WTC11 (cell line): Measurements from ENCODE around the gene KNOP1. TPM values are rescaled to one million over a fixed set of nuclear protein-coding genes. Genes with fewer than 3 reads are reported as not detected.

Source experiments
- ATAC-seq: fragments of 200-7000 bp; cut with Tn5 transposase; 2 replicates; pipeline ENCODE4 v1.10.0; 2021; ENCODE audit warnings: mild to moderate bottlenecking, moderate library complexity
- CTCF ChIA-PET: fragments of 300-600 bp; sonication (Branson Sonifier 250); formaldehyde crosslinking; loops from one replicate; lab custom pipeline; 2021; ENCODE audit warnings: antibody characterized with exemption; lab: Charles Lee
- POLR2A ChIA-PET: fragments of 350-600 bp; sonication (Branson Sonifier 250); formaldehyde crosslinking; loops from one replicate; lab custom pipeline; 2021; ENCODE audit warnings: antibody characterized with exemption; lab: Charles Lee
- DNase-seq: peaks from one replicate; pipeline ENCODE4 v3.0.0; 2021; ENCODE audit warnings: low spot score
- H3K27ac Mint-ChIP-seq: 2 replicates; pipeline ENCODE4 v1.8.0; 2021; ENCODE audit warnings: mixed read lengths
- H3K27me3 Mint-ChIP-seq: 2 replicates; pipeline ENCODE4 v1.8.0; 2021; ENCODE audit warnings: low read depth, mild to moderate bottlenecking, moderate library complexity, mixed read lengths
- H3K36me3 Mint-ChIP-seq: 2 replicates; pipeline ENCODE4 v1.8.0; 2021; ENCODE audit warnings: mixed read lengths
- H3K4me1 Mint-ChIP-seq: 2 replicates; pipeline ENCODE4 v1.8.0; 2022; ENCODE audit warnings: mixed read lengths
- H3K4me3 Mint-ChIP-seq: 2 replicates; pipeline ENCODE4 v1.8.0; 2021; ENCODE audit warnings: mild to moderate bottlenecking, moderate library complexity, mixed read lengths
- H3K9me3 Mint-ChIP-seq: 2 replicates; pipeline ENCODE4 v1.8.0; 2021; ENCODE audit warnings: mixed read lengths
- CDX4 ChIP-seq: fragments of 250-450 bp; sonication (Bioruptor Pico); IDR thresholded peaks from 2 replicates; pipeline ENCODE4 v1.9.0; 2021; ENCODE audit warnings: moderate library complexity, mild to moderate bottlenecking, inconsistent platforms, borderline replicate concordance
- E2F4 ChIP-seq: sonication (generic); formaldehyde crosslinking; IDR thresholded peaks from 2 replicates; pipeline ENCODE4 v1.8.1; 2022; ENCODE audit warnings: low read depth, mild to moderate bottlenecking, moderate library complexity, missing genetic modification reagents, borderline replicate concordance
- IRF2 ChIP-seq: sonication (generic); formaldehyde crosslinking; IDR thresholded peaks from 2 replicates; pipeline ENCODE4 v1.8.0; 2022; ENCODE audit warnings: low read depth, missing genetic modification reagents, borderline replicate concordance
- NFE2L1 ChIP-seq: sonication (generic); formaldehyde crosslinking; IDR thresholded peaks from 2 replicates; pipeline ENCODE4 v1.8.1; 2023; ENCODE audit warnings: missing genetic modification reagents
- SOX15 ChIP-seq: fragments of 250-450 bp; sonication (Bioruptor Pico); IDR thresholded peaks from 2 replicates; pipeline ENCODE4 v1.9.0; 2021; ENCODE audit warnings: mild to moderate bottlenecking
- ZMAT4 ChIP-seq: fragments of 250-450 bp; sonication (Bioruptor Pico); IDR thresholded peaks from 2 replicates; pipeline ENCODE4 v1.9.0; 2021; ENCODE audit warnings: mild to moderate bottlenecking
- ZNF138 ChIP-seq: sonication (generic); formaldehyde crosslinking; conservative IDR thresholded peaks from 2 replicates; pipeline ENCODE4 v1.8.1; 2022; ENCODE audit warnings: mild to moderate bottlenecking, moderate library complexity, missing genetic modification reagents
- total RNA-seq: library from RNA; stranded (reverse); gene quantifications from 3 replicates; pipeline ENCODE4 v1.2.3, GENCODE V29; 2021
- TF ChIP-seq, protein P1 (sequence below): sonication (generic); formaldehyde crosslinking; conservative IDR thresholded peaks from 2 replicates; pipeline ENCODE4 v1.8.1; 2023; ENCODE audit warnings: mild to moderate bottlenecking, low read depth, missing genetic modification reagents, moderate library complexity
- TF ChIP-seq, protein P2 (sequence below): sonication (generic); formaldehyde crosslinking; IDR thresholded peaks from 2 replicates; pipeline ENCODE4 v1.8.1; 2022; ENCODE audit warnings: missing genetic modification reagents, borderline replicate concordance
- TF ChIP-seq, protein P3 (sequence below): sonication (generic); formaldehyde crosslinking; IDR thresholded peaks from 2 replicates; pipeline ENCODE4 v1.8.1; 2022; ENCODE audit warnings: mild to moderate bottlenecking, moderate library complexity, missing genetic modification reagents

The KNOP1 gene
- total RNA-seq, 1 experiment from 2014 or later: 102 TPM

DNA sequence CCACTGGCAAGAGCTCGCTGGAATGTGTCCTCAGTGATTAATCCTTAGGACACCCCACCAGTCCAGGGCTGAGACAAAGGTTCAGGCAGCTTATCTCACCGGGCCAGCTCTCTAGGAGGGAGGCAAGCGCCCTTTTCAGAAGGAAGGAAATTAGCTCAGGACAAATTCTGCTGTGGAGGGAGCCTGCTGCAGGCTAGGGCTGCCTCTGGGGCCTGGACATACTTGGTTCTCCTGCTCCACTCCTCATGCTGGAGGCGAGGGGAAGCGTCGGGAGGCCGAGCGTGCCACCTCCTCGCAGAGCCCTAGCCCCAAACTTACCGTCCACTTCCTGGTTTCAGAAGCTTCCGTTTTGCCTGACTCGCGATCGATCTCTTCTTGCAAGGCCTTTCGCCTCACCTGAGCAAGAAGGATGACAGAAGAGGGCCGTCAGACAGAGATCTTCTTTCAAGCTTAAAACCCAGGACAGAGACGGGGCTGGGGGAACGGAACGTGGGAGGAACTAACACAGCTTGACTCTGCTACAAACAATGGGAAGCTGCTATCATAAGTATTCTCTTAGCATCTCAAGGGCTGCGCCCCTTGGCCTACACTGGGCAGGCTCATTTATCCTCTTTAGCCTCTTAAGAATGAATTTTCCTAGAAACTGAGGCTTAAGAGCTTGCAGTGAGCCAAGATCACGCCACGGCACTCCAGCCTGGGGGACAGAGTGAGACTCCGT lies 7.7 kb downstream of the KNOP1 start:
- no peaks in the 10 kb centered on the region for H3K27me3 Mint-ChIP-seq
- CTCF ChIA-PET: interaction anchor here (0.5 to 1.7 kb wide), 7 partner anchors 29 to 673 kb away, joined by 3 to 6 read pairs (median 3); no protein-coding TSS in a partner anchor
- POLR2A ChIA-PET: interaction anchor here (0.6 kb wide), 1 partner anchor 29 kb away, joined by 4 read pairs; no protein-coding TSS in a partner anchor
- no peak for DNase-seq
- peak overlapping the region; percentile 52 for H3K27ac Mint-ChIP-seq
- ATAC-seq: peak; percentile 63
- H3K4me3 Mint-ChIP-seq: no peak overlapping the region
- H3K4me1 Mint-ChIP-seq: peaks cover 56% of the 10 kb centered on the region
- H3K36me3 Mint-ChIP-seq: peaks cover 77% of the 10 kb centered on the region
- H3K9me3 Mint-ChIP-seq: no peaks in the 10 kb centered on the region
- TF ChIP-seq, protein P1, sequence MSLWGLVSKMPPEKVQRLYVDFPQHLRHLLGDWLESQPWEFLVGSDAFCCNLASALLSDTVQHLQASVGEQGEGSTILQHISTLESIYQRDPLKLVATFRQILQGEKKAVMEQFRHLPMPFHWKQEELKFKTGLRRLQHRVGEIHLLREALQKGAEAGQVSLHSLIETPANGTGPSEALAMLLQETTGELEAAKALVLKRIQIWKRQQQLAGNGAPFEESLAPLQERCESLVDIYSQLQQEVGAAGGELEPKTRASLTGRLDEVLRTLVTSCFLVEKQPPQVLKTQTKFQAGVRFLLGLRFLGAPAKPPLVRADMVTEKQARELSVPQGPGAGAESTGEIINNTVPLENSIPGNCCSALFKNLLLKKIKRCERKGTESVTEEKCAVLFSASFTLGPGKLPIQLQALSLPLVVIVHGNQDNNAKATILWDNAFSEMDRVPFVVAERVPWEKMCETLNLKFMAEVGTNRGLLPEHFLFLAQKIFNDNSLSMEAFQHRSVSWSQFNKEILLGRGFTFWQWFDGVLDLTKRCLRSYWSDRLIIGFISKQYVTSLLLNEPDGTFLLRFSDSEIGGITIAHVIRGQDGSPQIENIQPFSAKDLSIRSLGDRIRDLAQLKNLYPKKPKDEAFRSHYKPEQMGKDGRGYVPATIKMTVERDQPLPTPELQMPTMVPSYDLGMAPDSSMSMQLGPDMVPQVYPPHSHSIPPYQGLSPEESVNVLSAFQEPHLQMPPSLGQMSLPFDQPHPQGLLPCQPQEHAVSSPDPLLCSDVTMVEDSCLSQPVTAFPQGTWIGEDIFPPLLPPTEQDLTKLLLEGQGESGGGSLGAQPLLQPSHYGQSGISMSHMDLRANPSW (CRISPR knock-in tag): no peak
- TF ChIP-seq, protein P2, sequence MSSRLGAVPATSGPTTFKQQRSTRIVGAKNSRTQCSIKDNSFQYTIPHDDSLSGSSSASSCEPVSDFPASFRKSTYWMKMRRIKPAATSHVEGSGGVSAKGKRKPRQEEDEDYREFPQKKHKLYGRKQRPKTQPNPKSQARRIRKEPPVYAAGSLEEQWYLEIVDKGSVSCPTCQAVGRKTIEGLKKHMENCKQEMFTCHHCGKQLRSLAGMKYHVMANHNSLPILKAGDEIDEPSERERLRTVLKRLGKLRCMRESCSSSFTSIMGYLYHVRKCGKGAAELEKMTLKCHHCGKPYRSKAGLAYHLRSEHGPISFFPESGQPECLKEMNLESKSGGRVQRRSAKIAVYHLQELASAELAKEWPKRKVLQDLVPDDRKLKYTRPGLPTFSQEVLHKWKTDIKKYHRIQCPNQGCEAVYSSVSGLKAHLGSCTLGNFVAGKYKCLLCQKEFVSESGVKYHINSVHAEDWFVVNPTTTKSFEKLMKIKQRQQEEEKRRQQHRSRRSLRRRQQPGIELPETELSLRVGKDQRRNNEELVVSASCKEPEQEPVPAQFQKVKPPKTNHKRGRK (CRISPR knock-in tag): no peak
- TF ChIP-seq ZNF138 (CRISPR knock-in tag): 0 out of 2 replicates have a peak, but pooled peaks have one; percentile 54

DNA sequence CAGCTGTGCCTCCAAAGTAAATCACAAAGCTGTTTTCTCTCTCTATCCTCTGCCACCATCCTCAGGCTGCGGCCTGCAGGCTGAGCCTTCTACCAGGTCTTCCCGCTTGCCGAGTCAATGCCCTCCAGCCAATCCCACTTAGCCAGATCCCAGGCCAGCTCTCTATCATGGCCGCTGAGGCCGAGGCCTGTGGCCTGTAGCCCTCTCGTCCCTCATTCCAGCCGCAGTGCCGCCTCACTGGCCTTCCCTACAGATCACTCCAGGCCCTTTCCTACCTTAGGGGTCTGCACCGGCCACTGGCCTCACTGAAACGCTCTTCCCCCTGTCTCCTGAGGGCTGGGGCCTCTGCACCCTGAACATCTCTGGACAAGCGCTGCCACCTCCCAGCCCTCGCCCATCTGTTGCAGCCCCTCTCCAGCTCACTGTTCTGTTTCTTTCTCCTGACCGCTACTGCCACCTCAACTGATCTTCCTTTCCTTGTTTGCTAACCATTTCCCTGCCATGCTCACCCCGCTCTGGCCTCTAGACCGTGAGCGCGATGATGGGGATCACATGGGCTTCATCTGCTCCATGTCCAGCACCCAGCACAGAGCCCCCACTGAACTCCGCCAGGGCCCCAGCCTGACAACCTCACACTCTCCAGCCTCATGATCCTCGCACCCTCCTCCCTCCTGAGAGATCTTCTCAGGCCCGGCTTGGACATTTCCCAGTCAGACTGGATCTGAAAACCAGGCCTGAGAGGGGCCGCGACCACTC lies 8.5 kb downstream of the KNOP1 start:
- ATAC-seq: no peak
- ChIA-PET POLR2A (no interaction called here), CTCF (interaction anchor here (0.6 to 1.5 kb wide), 5 partner anchors 108 to 200 kb away, joined by 3 to 7 read pairs (median 3); no protein-coding TSS in a partner anchor)
- no peaks in the 10 kb centered on the region for H3K9me3 Mint-ChIP-seq
- peak overlapping the region; percentile 82 for H3K27ac Mint-ChIP-seq
- no peak overlapping the region for H3K4me3 Mint-ChIP-seq
- no peaks in the 10 kb centered on the region for H3K27me3 Mint-ChIP-seq
- DNase-seq: no peak
- H3K4me1 Mint-ChIP-seq: peaks cover 56% of the 10 kb centered on the region
- H3K36me3 Mint-ChIP-seq: peaks cover 80% of the 10 kb centered on the region
- no peak for TF ChIP-seq ZMAT4
- no peak for TF ChIP-seq SOX15 (CRISPR knock-in tag)
- TF ChIP-seq CDX4 (CRISPR knock-in tag): no peak
- TF ChIP-seq E2F4 (CRISPR knock-in tag): no peak
- no peak for TF ChIP-seq NFE2L1 (CRISPR knock-in tag)
- TF ChIP-seq, protein P3, sequence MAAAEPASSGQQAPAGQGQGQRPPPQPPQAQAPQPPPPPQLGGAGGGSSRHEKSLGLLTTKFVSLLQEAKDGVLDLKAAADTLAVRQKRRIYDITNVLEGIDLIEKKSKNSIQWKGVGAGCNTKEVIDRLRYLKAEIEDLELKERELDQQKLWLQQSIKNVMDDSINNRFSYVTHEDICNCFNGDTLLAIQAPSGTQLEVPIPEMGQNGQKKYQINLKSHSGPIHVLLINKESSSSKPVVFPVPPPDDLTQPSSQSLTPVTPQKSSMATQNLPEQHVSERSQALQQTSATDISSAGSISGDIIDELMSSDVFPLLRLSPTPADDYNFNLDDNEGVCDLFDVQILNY (CRISPR knock-in tag): no peak
- TF ChIP-seq IRF2 (CRISPR knock-in tag): no peak
